GM12874 (cell line): ENCODE data around the gene DGKA.

Source experiments
- CTCF ChIP-seq: IDR thresholded peaks from 2 replicates; pipeline ENCODE4 v1.5.1; 2011; ENCODE audit warnings: low read depth, mild to moderate bottlenecking, control low read depth, low read length, moderate library complexity; ENCODE audit not compliant: insufficient read depth

The DGKA gene

GRCh38 chr12:55930771-55931316 lies at the start of gene DGKA:
Gene DGKA, plus strand, starts transcription at chr12:55931162. Its CDS starts 5,342 bp downstream, at chr12:55936504.
- TF ChIP-seq CTCF = peak; percentile 56

- no peak for TF ChIP-seq CTCF
These were observed 45.8 kb upstream of the DGKA start for GRCh38 chr12:55885113-55885512.

- no peak for TF ChIP-seq CTCF
These were observed 39.7 kb upstream of the DGKA start for GRCh38 chr12:55891310-55891709.

GRCh38 chr12:55893723-55894122 lies 37.2 kb upstream of the DGKA start:
- no peak for TF ChIP-seq CTCF

GRCh38 chr12:55899082-55899481 lies 31.9 kb upstream of the DGKA start:
- no peak for TF ChIP-seq CTCF

- TF ChIP-seq CTCF = no peak
These were observed 29.0 kb upstream of the DGKA start for GRCh38 chr12:55901881-55902490.

GRCh38 chr12:55906056-55906455 lies 24.9 kb upstream of the DGKA start:
- no peak for TF ChIP-seq CTCF
